Measurements from ENCODE around the gene CNTNAP2. TPM values are rescaled to one million over a fixed set of nuclear protein-coding genes. Genes with fewer than 3 reads are reported as not detected.

Gene CNTNAP2
- total RNA-seq, 3 donors from 2014 or later (not counting 1 experiment from before 2014, with no cell fraction given), result 0.18 to 1.1 TPM; not detected in 1

DNA sequence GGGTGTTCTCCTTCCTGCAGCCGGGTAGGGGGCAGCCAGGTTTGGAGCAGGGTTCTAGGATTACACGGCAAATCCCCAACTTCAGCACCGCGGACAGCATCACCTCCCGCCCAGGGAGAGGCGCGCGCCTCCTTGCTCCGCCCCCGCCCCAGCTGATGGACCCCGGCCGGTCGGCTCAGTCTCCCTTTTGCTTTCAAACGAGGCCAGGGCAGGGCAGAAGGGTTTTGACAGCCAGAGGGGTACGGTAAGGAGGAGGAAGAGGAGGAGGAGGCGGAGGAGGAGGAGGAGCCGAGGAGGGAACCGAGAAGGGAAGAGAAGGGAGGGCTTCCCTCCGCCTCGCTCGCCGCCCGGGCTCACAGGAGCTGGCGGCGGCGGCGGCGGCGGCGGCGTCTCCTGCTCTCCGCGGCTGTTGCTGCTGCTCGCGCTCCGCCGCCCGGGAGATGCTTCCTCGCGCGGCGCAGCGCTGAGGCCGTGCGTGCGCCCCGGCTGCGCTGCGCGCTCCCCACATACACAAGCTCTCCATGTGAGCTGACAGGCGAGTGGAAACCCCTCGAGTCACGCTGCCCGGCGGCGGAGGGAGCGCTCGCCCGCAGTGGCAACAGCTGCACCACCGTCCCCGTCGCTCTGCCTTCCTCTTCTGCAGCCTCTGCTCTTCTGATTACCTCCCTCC, 615 bp upstream of the CNTNAP2 start:
- H3K27ac Mint-ChIP-seq, result no peak overlapping the region
- peaks cover 10% of the 10 kb centered on the region for H3K36me3 Mint-ChIP-seq
- H3K27me3 Mint-ChIP-seq (ENCODE audit: low read depth in 2 of 2), result peaks cover 8 to 10% of the 10 kb centered on the region in 2 donors
- TF ChIP-seq CTCF (IDR thresholded peaks at IDR 0.05), result no peak
- no peaks in the 10 kb centered on the region for H3K4me1 Mint-ChIP-seq
- Histone ChIP-seq H3K4me1 (ENCODE audit: control insufficient read depth, insufficient read depth, low read length) (peaks cover 4% of the 10 kb centered on the region), H3K36me3 (ENCODE audit: control insufficient read depth, insufficient read depth, low read length) (no peaks in the 10 kb centered on the region), H3K9me3 (ENCODE audit: control insufficient read depth, insufficient read depth, low read length) (no peaks in the 10 kb centered on the region), H3K4me3 (ENCODE audit: low read length) (no peak overlapping the region), H3K27me3 (ENCODE audit: control insufficient read depth, insufficient read depth, low read length) (peaks cover 14% of the 10 kb centered on the region), H3K27ac (ENCODE audit: low read length) (no peak overlapping the region)
- WGBS (ENCODE audit: insufficient coverage), result under 1% methylated on average over 62 of the region's 62 CpGs
- ATAC-seq (no peak), DNase-seq (no peak)
- no peak overlapping the region for H3K4me3 Mint-ChIP-seq
- peaks cover 6% of the 10 kb centered on the region in 2 donors for H3K9me3 Mint-ChIP-seq
- intact Hi-C loops (cut with micrococcal nuclease), result no loop called here

DNA sequence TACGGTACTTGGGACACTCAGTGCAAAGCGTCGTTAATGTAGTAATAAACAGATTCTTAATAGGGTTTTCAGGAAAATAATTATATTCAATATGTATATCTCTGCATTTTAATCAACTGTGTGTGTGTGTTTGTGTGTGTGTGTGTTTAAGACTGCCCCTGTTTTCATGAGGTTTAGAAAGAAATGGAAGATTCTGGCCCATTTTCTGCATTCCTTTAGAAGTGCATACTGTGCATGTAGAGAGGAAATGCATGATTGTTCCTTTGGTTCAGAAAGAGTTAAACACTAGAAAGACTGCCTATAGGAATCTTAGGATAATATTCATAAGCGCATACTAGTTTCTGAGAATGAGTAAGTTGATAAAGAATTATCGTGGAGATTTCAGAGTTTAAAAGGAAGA, 975 bp downstream of the CNTNAP2 start:
- H3K27me3 ChIP-seq (ENCODE audit: control insufficient read depth, insufficient read depth, low read length), result peaks cover 14% of the 10 kb centered on the region
- H3K36me3 Mint-ChIP-seq, result peaks cover 10% of the 10 kb centered on the region
- no peak overlapping the region for H3K4me3 ChIP-seq (ENCODE audit: low read length)
- peaks cover 4% of the 10 kb centered on the region for H3K4me1 ChIP-seq (ENCODE audit: control insufficient read depth, insufficient read depth, low read length)
- 74% methylated on average over 4 of the region's 5 CpGs for WGBS (ENCODE audit: insufficient coverage)
- H3K27ac ChIP-seq (ENCODE audit: low read length), result no peak overlapping the region
- peaks cover 6 to 7% of the 10 kb centered on the region in 2 donors for H3K9me3 Mint-ChIP-seq
- TF ChIP-seq CTCF (IDR thresholded peaks at IDR 0.05), result no peak
- H3K27ac Mint-ChIP-seq, result no peak overlapping the region
- no peaks in the 10 kb centered on the region for H3K36me3 ChIP-seq (ENCODE audit: control insufficient read depth, insufficient read depth, low read length)
- intact Hi-C loops (cut with micrococcal nuclease), result no loop called here
- H3K27me3 Mint-ChIP-seq (ENCODE audit: low read depth in 2 of 2), result peaks cover 8 to 10% of the 10 kb centered on the region in 2 donors
- ATAC-seq (no peak), DNase-seq (no peak)
- no peaks in the 10 kb centered on the region for H3K4me1 Mint-ChIP-seq
- H3K9me3 ChIP-seq (ENCODE audit: control insufficient read depth, insufficient read depth, low read length), result no peaks in the 10 kb centered on the region
- H3K4me3 Mint-ChIP-seq, result no peak overlapping the region

- peaks cover 6 to 8% of the 10 kb centered on the region in 2 donors for H3K9me3 Mint-ChIP-seq
- Histone ChIP-seq H3K4me3 (ENCODE audit: low read length) (no peak overlapping the region), H3K4me1 (ENCODE audit: control insufficient read depth, insufficient read depth, low read length) (peaks cover 4% of the 10 kb centered on the region), H3K27me3 (ENCODE audit: control insufficient read depth, insufficient read depth, low read length) (peaks cover 14% of the 10 kb centered on the region), H3K36me3 (ENCODE audit: control insufficient read depth, insufficient read depth, low read length) (no peaks in the 10 kb centered on the region), H3K9me3 (ENCODE audit: control insufficient read depth, insufficient read depth, low read length) (no peaks in the 10 kb centered on the region), H3K27ac (ENCODE audit: low read length) (no peak overlapping the region)
- intact Hi-C loops (cut with micrococcal nuclease), result no loop called here
- no peak overlapping the region for H3K27ac Mint-ChIP-seq
- no peak overlapping the region for H3K4me3 Mint-ChIP-seq
- DNase-seq (no peak), ATAC-seq (no peak)
- H3K4me1 Mint-ChIP-seq, result no peaks in the 10 kb centered on the region
- H3K27me3 Mint-ChIP-seq (ENCODE audit: low read depth in 2 of 2), result peaks cover 8 to 10% of the 10 kb centered on the region in 2 donors
- no CpG with 5 or more reads among the region's 1 CpG for WGBS (ENCODE audit: insufficient coverage)
- H3K36me3 Mint-ChIP-seq, result peaks cover 10% of the 10 kb centered on the region
- no peak for TF ChIP-seq CTCF (IDR thresholded peaks at IDR 0.05)
These were observed 2.4 kb downstream of the CNTNAP2 start for GRCh38 chr7:146119002-146119401.

GRCh38 chr7:146123715-146124114, 7.1 kb downstream of the CNTNAP2 start:
- Mint-ChIP-seq H3K27ac (no peak overlapping the region), H3K36me3 (no peaks in the 10 kb centered on the region), H3K27me3 (ENCODE audit: low read depth in 2 of 2) (no peaks in the 10 kb centered on the region), H3K4me3 (no peak overlapping the region), H3K9me3 (peaks cover 2 to 5% of the 10 kb centered on the region in 2 donors), H3K4me1 (no peaks in the 10 kb centered on the region)
- intact Hi-C loops (cut with micrococcal nuclease), result no loop called here
- 85% methylated on average over 5 of the region's 5 CpGs for WGBS (ENCODE audit: insufficient coverage)
- Histone ChIP-seq H3K4me3 (ENCODE audit: low read length) (no peak overlapping the region), H3K27ac (ENCODE audit: low read length) (no peak overlapping the region), H3K27me3 (ENCODE audit: control insufficient read depth, insufficient read depth, low read length) (no peaks in the 10 kb centered on the region), H3K4me1 (ENCODE audit: control insufficient read depth, insufficient read depth, low read length) (no peaks in the 10 kb centered on the region), H3K9me3 (ENCODE audit: control insufficient read depth, insufficient read depth, low read length) (no peaks in the 10 kb centered on the region), H3K36me3 (ENCODE audit: control insufficient read depth, insufficient read depth, low read length) (no peaks in the 10 kb centered on the region)
- ATAC-seq (no peak), DNase-seq (no peak)
- no peak for TF ChIP-seq CTCF (IDR thresholded peaks at IDR 0.05)

All from natural killer cell (primary cell).